ENCODE results near the gene UMAD1.

DNA sequence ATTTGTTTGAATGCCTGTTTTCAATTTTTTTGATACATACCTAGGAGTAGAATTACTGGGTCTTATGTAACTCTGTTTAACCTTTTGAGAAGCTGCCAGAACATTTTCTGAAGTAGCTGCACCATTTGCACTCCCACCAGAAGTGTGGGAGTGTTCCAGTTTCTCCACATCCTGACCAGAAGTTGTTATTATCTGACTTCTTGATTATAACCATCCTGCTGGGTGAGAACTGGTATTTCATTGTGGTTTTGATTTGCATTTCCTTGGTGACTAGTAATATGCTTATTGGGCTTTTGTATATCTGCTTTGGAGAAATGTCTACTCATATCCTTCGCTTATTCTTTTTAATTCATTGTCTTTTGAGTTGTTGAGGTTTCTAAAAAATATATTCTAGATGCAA is 210.8 kb downstream of the UMAD1 start:
- TF ChIP-seq CTCF (IDR thresholded peaks at IDR 0.05; ENCODE audit: extremely low read depth in 1 of 2, insufficient read depth in 1 of 2, low read depth in 1 of 2, low read length in 2 of 2) (no peak), POLR2A (IDR thresholded peaks at IDR 0.05; ENCODE audit: low read depth, low read length) (no peak)
